ENCODE measurements around the gene SLC24A2. TPM values are rescaled to one million over a fixed set of nuclear protein-coding genes. Genes with fewer than 3 reads are reported as not detected.

The SLC24A2 gene
- total and polyA plus RNA-seq, 8 donors, result 0.05 to 2.6 (median 0.37) TPM; not detected in 5

DNA sequence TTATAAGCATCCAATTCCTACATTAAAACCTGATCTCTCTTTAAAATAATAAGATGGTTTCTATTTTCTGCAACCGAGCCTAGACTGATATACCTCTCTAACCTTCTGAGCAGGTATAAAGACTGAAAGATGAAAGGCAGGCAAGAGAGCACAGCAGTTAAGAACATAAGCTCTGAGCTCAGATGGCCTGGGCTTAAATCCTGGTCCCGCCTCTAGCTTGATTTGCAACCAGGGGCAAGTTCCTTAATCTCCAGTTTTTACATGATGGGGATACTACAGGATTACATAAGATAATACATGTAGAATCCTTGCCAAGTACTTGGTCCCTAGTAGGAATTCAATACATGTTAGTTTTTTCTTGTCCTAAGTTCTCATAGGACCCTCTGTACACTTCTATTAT is 33.9 kb downstream of the SLC24A2 start:
- H3K4me3 ChIP-seq, result no peak overlapping the region
- no peaks in the 10 kb centered on the region for H3K9me3 ChIP-seq
- 67 to 96% (median 87%) methylated on average over 2 of the region's 2 CpGs for WGBS, 5 donors

DNA sequence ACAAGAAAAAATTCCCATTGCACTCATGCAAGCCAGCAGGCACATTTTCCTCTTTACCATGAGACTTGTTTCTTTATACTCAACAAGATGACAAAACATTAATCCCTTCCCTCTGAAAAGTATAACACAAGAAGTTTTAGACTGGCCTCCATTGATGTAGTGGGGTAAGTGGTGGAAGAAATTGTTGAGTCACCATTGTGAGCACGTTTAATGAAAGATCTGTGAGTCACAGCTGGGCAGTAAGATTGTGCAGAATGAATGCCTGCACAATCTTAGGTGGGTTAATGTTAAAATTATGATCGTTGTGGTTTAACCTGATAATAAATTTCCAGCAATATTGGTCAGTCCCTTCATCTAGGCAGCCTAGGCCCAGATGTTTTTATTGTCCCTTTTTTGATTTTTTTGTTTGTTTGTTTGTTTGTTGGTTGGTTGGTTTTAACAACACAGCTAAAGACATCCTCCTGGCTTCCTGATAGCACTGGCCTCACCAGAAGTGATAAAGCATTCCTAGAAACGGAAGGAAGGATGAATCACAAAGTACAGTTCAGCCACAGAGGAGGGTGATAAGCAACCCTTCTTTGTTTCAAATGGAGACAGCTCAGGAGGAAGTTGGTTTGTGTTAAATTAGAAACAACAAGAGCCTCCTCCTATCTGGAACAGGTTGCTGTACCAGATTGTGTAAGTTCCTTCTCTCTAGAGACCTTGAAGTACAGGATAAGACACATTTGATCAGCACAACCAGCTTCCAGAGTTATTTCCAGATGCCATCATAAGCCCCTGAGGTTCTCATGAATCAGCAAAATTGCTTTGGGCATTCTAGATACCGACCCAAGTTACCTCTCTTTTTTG is 40.3 kb downstream of the SLC24A2 start:
- H3K36me3 ChIP-seq, result no peaks in the 10 kb centered on the region
- H3K27ac ChIP-seq, result no peak overlapping the region
- WGBS, 5 donors, result 34 to 42% (median 36%) methylated on average over 4 of the region's 4 CpGs
- intact Hi-C loops (cut with DNase I; ENCODE audit: low total_unique reads), result no loop called here
- H3K27me3 ChIP-seq, result no peaks in the 10 kb centered on the region
- no peaks in the 10 kb centered on the region for H3K4me1 ChIP-seq
- H3K4me3 ChIP-seq, result no peak overlapping the region
- no peak for DNase-seq
- H3K9me3 ChIP-seq, result no peaks in the 10 kb centered on the region
- no peak for TF ChIP-seq POLR2AphosphoS5 (IDR thresholded peaks at IDR 0.05)
- TF ChIP-seq, protein P1, sequence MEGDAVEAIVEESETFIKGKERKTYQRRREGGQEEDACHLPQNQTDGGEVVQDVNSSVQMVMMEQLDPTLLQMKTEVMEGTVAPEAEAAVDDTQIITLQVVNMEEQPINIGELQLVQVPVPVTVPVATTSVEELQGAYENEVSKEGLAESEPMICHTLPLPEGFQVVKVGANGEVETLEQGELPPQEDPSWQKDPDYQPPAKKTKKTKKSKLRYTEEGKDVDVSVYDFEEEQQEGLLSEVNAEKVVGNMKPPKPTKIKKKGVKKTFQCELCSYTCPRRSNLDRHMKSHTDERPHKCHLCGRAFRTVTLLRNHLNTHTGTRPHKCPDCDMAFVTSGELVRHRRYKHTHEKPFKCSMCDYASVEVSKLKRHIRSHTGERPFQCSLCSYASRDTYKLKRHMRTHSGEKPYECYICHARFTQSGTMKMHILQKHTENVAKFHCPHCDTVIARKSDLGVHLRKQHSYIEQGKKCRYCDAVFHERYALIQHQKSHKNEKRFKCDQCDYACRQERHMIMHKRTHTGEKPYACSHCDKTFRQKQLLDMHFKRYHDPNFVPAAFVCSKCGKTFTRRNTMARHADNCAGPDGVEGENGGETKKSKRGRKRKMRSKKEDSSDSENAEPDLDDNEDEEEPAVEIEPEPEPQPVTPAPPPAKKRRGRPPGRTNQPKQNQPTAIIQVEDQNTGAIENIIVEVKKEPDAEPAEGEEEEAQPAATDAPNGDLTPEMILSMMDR (IDR thresholded peaks at IDR 0.05), result no peak
- TF ChIP-seq EP300 (IDR thresholded peaks at IDR 0.05), result no peak
- TF ChIP-seq POLR2A (IDR thresholded peaks at IDR 0.05), result no peak

More for the DNA sequence above, 33.9 kb downstream of the SLC24A2 start:
- Histone ChIP-seq H3K36me3 (no peaks in the 10 kb centered on the region), H3K4me1 (no peaks in the 10 kb centered on the region), H3K27ac (no peak overlapping the region), H3K27me3 (no peaks in the 10 kb centered on the region)
- intact Hi-C loops (cut with DNase I; ENCODE audit: low total_unique reads), result no loop called here
- no peak for DNase-seq
- TF ChIP-seq POLR2A (IDR thresholded peaks at IDR 0.05) (no peak), POLR2AphosphoS5 (IDR thresholded peaks at IDR 0.05) (no peak), EP300 (IDR thresholded peaks at IDR 0.05) (no peak)
- TF ChIP-seq, protein P1 (IDR thresholded peaks at IDR 0.05), result no peak

- no peak for DNase-seq
- TF ChIP-seq EP300 (IDR thresholded peaks at IDR 0.05), result no peak
- TF ChIP-seq, protein P1 (IDR thresholded peaks at IDR 0.05), result no peak
- TF ChIP-seq POLR2AphosphoS5 (IDR thresholded peaks at IDR 0.05), result no peak
- no peak for TF ChIP-seq POLR2A (IDR thresholded peaks at IDR 0.05)
- Histone ChIP-seq H3K36me3 (no peaks in the 10 kb centered on the region), H3K27me3 (no peaks in the 10 kb centered on the region), H3K4me3 (no peak overlapping the region), H3K9me3 (no peaks in the 10 kb centered on the region), H3K27ac (no peak overlapping the region), H3K4me1 (no peaks in the 10 kb centered on the region)
- intact Hi-C loops (cut with DNase I; ENCODE audit: low total_unique reads), result no loop called here
- WGBS, 5 donors, result 88 to 92% (median 91%) methylated on average over 2 of the region's 2 CpGs
These were observed 42.6 kb downstream of the SLC24A2 start for GRCh38 chr9:19746223-19746622.

DNA sequence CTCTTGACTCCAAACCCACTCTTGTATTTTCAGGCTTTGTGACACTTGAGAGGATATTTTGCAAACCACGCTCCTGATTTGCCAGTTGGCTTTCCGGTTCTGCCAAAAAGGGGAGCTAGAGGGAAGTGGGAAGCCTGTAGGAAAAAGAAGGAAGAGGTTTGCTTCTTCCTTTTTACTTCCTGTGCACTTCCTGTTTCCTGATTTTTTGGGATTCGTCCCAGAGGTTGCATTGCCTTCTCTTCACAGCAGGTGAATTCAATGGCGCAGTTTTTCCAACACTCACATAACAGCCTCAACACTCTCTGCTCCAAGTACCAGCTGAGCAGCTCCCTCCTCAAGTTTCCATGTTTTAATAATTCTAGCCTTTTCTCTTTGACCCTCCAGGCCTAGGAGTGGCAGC is 47.7 kb downstream of the SLC24A2 start:
- TF ChIP-seq POLR2AphosphoS5 (IDR thresholded peaks at IDR 0.05) (no peak), EP300 (IDR thresholded peaks at IDR 0.05) (no peak), POLR2A (IDR thresholded peaks at IDR 0.05) (no peak)
- TF ChIP-seq, protein P1 (IDR thresholded peaks at IDR 0.05), result no peak
- no peaks in the 10 kb centered on the region for H3K4me1 ChIP-seq
- 60 to 70% (median 63%) methylated on average over 4 of the region's 4 CpGs for WGBS, 5 donors
- no peaks in the 10 kb centered on the region for H3K36me3 ChIP-seq
- no peaks in the 10 kb centered on the region for H3K9me3 ChIP-seq
- H3K4me3 ChIP-seq, result no peak overlapping the region
- no peaks in the 10 kb centered on the region for H3K27me3 ChIP-seq
- intact Hi-C loops (cut with DNase I; ENCODE audit: low total_unique reads), result no loop called here
- DNase-seq, result no peak
- no peak overlapping the region for H3K27ac ChIP-seq

Measured in stomach (tissue), 9 donors.